ENCODE results near the gene NUDCD3. TPM values are rescaled to one million over a fixed set of nuclear protein-coding genes. Genes with fewer than 3 reads are reported as not detected.
A peak's percentile ranks its signal among the peaks of the same experiment; 100 is the strongest.
"Not testable (repeated sequence)": the region's sequence is repeated elsewhere in the genome, so short reads cannot be mapped to it uniquely, and the experiment has no call there.

NUDCD3 gene
- polyA plus RNA-seq, 12 donors, result 57.6 to 103 (median 71.3) TPM; not detected in 1

DNA sequence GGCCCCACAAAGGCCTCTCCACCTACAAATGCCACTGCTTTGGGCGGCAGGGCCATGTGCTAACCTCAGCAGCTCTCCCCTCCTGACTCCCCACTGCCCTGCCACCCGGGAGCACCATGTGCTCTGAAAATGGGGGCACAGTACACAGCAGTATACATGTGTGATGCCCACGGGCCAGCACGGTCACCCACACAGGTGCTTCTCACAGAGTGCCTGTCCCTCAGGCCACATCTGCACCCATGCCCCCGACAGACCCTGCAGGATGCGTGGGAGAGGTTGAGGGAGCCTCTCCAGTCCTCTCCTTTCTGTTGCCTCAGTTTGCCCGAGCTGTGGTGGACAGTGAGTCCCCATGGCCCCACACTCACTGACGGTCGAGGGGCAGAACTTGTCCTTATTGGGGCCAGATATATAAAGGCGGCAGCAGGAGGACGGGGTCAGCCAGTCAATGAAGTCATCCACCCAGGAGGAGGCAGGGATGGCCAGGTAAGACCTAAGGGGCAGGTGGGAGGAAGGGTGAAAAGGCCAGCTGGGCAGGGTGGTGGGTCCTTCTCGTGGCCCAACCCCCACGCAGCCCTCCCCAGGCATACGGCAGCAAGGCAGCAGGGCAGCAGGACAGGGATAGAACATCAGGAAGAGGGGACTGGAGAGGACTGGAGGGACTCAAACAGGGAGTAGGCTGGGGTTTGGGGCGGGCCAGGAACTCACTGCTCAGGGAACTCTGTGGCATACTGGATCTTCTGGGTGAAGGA lies 31.1 kb upstream of the NUDCD3 start:
- DNase-seq, result no peak

DNA sequence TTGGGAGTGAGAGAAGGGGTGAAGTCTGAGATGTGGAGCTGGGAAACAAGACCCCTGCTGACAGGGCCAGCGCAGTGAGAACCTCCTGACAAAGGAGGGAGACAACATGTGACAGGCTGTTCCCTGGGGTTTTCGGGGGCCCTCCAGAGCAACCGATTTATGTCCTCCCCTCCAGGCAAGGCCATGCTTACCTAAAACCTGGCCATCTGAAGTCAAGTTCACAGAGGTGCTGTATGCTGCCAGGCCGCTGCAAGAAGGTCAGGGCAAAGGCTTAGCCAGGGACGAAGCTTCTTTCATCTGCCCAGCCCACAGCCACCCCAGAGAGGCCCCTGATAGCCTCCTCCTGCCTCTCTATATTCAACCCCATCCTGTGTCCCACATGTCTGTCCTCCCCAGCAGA lies 30.1 kb upstream of the NUDCD3 start:
- no peak for DNase-seq

DNA sequence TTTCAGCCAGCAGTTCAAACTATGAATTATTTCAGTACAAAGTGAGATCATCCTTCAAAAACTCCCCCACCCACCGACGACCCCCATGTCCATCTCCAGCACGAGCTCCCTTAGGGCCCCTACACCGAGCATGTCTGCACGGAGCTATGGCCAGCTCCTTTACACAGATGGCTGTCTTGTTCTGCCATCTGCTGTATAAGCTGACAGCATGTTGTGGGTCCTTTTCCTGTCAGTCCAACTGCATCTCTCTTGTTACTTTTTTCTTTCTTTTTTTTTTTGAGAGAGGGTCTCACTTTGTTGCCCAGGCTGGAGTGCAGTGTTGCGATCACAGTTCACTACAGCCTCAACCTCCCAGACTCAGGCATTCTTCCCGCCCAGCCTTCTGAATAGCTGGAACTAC lies 29.1 kb upstream of the NUDCD3 start:
- no peak for DNase-seq

DNA sequence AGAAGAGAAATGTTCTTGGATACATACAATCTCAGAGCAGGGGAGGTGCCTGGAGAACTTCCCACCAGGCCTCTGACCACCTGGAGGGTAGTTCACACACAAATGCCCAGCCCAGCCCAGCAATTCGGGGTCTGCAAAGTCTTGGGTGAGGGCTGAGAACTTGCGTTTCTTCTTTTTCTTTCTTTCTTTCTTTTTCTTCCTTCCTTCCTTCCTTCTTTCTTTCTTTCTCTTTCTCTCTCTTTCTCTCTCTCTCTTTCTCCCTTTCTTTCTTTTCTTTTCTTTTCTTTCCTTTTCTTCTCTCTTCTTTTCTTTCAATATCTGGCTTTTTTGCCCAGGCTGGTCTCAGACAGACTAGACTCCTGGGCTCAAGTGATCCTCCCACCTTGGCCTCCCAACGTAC lies 28.3 kb upstream of the NUDCD3 start:
- DNase-seq, result no peak

DNA sequence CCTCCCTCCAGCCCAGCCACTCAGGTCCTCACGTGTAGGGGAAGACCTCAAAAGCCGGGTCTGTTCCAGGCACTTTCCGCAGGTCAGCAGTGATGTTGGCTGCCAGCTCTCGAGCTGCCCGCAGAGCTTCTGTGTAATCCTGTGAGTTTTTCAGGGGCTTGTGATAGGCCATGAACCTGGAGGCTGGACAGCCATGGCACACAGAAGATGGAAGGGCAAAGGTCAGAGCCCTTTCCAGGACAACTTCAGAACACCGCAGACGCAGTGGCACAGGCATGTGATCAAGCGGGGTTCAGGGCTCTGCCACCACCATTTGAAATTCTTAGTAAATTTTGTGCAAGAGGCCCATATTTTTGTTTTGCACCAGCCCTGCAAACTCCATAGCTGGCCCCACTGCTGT lies 26.7 kb upstream of the NUDCD3 start:
- DNase-seq, result no peak

DNA sequence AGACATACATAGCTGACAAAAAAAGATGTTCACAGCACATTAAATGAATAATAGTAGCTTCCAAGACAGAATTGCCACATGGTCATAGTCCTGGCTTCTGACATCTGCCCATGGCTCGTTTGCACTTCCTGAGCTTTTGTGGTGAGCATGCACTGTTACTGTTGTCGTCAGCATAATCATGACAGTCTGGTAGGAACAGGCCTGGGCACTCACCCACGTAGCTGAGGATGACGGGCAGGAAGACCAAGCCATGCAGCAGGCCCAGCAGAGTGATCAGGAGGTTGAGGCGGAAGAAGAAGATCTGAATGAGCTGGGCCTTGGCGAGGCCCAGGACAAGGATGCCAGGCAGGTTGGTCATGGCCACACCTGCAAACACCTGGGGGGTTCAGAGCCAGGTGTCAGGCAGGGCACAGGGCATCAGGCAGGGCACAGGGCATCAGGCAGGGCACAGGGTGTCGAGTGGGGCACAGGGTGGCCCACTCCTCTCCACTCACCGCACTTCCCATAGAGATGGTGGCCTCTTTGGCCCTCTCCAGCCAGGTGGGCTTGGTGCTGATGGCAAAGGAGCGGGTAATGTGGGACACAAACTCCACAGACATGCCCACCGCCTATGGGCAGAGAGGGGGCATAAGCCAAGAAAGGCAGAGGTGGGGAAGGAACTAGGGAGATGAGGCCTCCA lies 25.3 kb upstream of the NUDCD3 start:
- no peak for DNase-seq

DNA sequence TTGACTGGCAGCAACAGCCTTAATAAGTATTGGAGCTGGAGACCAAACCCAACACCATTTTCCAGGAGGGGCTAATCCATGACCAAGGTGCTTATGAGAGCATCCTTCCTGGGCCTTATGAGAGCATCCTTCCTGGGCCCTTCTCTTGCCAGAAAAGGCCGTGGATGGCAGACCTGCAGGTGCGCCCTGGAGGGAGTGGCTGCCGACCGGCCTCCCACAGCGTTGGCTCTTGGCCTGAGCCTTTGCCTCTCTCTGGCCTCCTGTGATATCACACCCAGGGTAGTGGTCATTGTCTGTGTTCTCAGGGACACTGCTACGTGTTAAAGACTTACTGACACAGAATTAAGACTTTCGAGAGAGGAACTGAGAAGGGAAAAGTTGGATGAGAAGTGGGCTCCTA lies 22.3 kb upstream of the NUDCD3 start:
- DNase-seq, result no peak

DNA sequence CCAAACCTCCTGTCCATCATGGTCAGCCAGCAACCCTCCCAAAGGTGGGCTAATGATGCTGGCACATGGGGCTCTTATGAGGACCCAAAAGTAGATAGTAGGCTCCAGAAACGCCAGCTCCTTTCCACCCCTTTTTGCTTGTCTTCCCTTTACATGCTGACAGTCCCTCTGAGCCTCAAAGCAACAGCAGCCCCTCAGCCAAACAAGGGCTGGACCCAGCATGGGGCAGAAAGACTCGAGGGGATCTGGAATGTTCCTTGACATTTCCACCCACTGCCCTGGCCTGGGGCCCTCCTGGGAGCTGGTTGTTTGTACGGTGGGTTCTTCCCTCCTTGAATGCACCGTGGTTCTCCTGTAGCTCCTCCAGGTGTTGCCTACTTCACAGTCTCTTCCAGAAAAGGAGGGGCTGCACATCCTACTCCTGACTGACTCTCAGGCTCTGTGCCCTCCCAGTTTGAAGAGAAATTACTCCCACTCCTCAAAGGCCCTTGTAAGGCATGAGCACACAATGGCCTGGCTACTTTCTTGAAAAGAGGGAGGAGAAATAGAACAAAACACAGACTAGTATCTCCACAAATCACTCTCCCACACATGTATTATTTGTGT lies 21.5 kb upstream of the NUDCD3 start:
- no peak for DNase-seq

DNA sequence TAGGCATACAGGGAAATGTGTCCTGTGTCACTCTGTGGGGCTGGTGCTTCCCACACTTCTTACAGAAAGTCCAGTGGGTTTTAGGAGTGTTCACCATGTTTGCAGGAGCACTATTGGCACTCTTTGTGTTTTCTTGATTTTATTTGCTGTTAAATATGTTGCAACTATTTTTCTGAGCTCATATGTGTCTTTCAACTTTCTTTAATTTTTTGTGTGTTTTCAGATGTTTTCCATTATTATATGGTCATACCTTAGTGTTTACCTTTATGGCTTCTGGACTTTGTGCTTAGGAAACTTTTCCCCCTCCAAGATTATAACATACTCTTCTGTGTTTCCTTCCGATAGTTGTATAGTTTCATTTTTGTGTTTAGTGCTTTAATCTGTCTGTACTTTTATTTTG lies 20.8 kb upstream of the NUDCD3 start:
- DNase-seq, result no peak

DNA sequence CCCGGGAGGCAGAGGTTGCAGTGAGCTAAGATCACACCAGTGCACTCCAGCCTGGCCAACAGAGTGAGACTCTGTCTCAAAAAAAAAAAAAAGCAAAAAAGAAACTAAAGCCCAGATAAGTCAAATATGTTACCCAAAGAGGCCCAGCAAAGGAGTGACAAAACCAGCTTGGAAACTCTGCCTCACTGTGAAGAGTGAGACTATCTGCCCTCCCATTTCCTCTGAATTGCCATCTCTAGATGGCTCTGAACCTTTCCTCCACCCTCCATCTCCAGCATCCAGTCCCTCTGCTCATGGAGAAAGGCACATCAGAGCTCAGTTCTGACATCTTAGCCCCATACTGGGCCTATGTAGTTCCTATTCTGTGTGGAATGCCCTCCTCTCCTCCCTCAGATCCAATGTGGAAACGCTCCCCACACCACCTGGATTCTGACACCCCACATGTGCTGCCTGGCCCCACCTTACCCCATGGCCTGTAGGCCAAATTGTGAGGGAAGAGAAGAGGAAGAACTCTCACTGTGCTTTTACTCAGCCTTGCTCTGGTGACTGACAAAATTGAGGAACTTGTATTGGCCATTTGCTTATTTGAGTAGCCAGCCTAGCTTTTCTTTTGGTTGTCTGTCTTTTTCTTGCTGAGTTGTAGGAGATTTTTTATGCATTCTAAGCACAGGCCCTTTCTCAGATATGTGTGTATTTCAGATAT lies 18.0 kb upstream of the NUDCD3 start:
- no peak for DNase-seq

DNA sequence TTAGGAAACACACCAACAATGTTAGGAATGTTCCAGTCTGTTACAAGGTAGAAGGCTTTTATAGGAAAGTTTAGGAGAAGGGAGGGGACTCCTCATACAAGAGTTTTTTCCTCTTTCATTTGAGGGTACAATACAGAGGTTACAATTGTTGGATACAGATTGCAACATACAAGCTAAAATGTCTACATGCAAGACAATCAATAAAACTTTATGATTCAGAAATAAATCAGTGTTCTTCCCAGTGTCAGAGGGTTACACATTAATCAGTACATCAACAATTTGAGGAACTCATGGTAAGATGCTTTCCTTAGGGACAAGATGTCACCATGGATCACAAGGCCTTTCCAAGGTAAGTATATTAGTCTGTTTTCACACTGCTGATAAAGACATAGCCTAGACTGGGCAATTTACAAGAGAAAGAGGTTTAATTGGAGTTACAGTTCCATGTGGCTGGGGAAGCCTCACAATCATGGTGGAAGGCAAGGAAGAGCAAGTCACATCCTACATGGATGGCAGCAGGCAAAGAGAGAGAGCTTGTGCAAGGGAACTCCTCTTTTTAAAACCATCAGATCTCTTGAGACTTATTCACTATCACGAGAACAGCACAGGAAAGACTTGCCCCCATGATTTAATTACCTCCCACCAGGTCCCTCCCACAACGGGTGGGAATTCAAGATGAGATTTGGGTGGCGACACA lies 16.3 kb upstream of the NUDCD3 start:
- not testable (repeated sequence) for DNase-seq

DNA sequence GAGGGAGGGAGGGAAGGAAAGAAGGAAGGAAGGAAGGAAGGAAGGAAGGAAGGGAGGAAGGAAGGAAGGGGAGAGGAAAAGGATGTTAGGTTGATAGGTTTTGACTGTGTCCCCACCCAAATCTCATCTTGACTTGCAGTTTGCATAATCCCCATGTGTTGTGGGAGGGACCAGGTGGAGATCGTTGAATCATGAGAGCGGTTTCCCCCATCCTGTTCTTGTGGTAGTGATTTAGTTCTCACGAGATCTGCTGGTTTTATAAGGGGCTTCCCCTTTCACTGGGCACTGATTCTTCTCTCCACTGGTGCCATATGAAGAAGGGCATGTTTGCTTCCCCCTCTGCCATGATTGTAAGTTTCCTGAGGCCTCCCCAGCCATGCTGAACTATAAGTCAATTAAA lies 15.1 kb upstream of the NUDCD3 start:
- DNase-seq, result no peak

DNA sequence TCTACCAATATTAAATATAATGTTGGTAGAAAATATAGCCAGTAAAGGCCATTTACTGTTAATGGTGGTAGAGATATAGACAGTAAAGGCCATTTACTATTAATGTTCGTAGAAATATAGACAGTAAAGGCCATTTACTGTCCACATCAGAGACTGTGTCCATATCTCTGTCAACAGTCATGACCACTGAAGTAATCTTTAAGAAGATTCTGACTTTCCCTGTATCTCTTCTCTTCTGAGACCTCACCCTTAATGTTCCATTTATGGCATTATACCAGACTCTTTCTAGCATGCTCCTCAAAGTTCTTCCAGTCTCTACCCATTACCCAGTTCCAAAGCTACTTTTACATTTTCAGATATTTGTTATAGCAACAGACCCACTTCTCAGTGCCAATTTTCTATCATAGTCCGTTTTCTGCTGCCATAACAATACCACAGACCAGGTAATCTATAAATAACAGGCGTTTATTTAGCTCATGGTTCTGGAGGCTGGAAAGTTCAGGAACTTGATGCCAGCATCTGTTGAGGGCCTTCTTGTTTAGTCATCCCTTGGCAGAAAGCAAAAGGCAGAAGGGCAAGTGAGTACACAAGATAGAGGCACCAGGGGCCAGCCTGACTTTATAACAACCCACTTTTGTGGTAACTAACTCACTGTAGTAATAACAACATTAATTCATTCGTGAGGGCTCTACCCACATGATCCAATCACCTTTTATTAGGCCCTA lies 7.9 kb upstream of the NUDCD3 start:
- no peak for DNase-seq

DNA sequence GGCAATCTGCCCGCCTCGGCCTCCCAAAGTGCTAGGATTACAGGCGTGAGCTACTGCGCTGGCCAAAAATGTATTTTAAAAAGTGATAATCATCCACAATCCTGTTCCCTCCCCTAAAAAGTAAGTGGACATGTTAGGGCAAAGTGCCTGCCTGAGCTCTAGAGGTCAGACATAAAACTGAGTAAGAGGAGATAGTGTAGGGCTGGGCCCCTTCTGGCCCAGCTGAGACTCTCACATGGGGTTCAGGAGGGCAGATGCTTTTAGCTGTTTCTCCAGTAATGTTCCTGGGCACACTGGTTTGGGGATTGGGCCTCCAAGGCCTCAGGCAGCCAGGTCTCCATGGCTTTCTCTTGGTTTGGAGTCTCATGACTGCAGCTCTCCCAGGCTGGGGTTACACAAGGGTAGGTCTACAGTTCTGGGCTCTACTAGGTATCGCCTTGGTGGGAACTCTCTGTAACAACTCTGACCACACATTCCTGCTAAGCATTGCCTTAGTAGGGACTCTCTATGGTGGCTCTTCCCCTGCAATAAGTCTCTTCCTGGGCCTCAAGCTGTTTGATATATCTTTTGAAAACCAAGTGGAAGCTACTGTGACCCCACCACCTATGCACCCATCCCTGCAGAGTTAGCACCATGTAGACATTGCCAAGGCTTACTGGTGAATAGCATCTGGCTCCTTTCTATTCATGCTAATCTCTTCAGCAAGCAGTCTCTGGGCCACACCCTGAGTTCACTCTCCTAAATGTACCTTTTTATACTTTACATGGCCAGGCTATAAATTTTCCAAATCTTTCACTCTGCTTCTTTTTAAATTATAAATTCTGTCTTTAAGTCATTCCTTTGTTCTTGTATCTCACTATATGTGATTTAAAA lies 6.9 kb upstream of the NUDCD3 start:
- no peak for DNase-seq

DNA sequence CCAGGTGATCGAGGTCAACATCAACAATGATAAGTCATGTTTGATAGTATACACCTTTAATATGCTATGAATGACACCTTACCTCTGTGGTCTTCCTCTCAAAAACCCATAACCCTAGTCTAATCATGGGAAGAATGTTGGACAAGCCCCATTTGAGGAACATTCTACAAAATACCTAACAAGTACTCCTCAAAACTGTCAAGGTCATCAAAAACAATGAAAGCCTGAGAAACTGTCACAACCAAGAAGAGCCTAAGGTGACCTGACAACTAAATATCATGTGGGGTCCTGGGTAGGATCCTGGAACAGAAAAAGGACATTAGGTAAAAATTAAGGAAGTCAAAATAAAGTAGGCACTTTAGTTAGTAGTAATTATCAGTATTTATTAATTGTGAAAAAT lies 5.9 kb upstream of the NUDCD3 start:
- DNase-seq, result no peak

DNA sequence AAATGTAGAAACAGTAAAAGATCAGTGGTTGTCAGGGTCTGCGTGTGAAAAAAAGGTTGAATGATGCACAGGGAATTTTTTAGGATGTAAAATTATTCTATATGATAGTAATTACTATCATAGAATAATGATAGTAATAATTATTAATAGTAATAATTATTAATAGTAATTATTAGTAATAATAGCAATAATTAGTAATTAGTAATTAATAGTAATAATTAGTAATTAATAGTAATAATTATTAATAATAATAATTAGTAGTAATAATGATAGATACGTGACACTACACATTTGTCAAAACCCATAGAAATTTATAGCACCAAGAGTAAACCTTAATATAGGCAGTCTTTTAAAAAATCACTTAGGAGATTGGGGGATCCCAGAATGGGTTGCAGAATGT lies 4.5 kb upstream of the NUDCD3 start:
- no peak for DNase-seq

DNA sequence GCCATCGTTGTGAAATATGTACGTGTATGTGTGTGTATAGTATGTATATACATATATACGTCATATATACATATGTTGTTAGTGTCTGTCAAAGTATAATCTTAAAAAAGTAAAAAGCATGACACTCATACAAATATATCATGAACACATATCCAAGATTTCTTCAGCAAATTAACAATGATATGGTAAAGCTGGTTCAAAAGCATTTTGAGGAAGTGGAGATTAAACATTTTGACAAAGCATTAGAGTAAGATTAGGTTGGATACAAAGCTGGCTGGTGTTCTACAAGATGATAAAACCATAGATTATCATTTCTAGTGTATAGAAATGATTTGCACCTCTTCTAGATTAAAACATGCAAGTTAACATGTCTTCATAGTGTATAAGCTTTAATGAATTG lies 771 bp upstream of the NUDCD3 start:
- no peak for DNase-seq

DNA sequence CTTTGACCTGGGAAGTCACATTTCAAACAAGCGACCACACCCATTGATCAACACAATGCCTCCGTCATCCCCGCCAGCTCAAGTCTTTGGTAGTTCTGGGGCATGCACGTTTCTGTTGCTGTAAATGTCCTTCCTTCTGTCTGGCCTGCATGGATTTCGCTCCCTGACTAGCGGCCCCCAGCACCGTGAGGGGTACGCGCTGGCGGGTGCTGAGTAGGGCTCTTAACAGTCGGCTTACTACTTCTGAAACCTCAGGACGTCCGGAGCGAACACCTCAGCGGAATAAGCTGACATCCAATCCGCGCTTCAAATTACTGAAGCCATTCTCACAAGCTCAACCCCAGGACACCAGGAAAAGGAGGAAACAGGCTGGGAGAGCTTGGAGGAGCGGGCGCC lies 505 bp downstream of the NUDCD3 start:
- peak; percentile 13 for DNase-seq

DNA sequence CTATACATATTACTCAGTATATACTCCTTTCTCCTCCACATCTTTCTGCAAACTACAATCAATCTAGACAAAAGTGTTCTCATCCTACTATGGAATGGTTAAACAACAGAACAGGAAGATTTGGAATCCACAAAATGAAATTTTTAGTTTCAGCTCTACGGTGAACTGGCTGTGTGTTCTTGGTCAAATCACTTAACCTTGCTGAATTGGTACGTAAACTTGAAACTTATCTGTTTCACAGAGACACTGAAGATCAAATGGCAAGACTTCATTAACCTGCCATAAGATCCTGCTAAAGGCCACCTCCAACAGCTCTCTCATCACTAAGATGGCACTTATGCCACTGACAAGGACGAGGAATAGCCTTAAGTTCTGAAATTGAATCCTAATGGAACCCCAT lies 1.5 kb downstream of the NUDCD3 start:
- DNase-seq, result no peak

DNA sequence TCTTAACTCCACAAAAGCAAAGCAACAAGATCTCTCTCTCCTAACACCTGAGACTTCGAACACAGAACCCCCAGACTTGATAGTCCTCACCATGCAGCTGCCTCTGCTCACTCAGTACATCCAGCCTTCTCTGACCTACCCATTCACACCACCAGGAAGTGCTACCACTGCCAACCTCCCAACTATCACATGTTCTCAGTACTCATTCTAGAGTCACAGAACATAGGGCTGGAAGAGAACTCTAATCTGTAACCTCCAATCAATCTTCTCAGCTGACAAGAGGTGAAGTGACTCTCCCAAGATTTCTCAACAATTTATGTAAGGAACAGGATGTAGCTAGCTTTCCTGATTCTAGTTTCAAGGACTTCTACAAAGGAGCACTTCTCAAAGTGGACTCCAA lies 3.8 kb downstream of the NUDCD3 start:
- no peak for DNase-seq
